ENCODE measurements around the gene IER5L.

DNA sequence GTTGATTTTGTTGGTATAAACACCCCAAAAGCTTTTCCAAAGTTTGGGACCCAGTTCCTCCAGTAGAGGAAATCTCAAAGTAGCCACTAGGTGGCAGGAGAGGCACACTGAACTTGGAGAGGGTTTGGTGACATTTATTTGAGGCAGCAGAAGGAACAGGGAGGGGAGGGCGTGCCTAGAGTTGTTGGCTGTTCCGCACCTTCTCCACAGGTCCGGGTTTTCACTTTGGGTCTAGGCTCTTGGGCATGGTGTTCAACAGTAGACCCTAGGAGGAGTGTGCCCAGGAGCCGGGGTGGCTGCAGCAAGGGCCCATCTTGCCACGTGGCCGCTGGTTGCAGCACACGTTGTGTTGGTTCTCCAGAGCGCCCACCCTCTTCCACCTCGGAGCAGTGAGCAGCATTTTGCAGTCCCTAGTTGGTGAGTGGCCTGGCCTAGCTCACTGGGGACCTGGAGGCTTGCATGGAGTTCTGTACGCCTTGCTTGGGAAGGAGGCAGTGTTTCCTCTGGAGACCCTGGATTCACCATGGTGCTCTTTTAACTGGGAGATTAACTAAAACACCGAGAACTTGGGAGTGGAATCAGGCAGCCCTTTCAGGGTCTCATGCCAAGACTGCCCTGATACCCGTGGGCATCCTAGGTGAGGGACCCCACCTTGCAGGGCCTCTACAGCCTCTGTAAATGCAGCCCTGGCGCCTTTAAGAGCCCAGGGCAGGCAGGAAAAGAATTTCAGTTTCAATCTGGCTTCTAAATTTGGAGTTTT, 38.6 kb downstream of the IER5L start:
- TF ChIP-seq, protein P1, sequence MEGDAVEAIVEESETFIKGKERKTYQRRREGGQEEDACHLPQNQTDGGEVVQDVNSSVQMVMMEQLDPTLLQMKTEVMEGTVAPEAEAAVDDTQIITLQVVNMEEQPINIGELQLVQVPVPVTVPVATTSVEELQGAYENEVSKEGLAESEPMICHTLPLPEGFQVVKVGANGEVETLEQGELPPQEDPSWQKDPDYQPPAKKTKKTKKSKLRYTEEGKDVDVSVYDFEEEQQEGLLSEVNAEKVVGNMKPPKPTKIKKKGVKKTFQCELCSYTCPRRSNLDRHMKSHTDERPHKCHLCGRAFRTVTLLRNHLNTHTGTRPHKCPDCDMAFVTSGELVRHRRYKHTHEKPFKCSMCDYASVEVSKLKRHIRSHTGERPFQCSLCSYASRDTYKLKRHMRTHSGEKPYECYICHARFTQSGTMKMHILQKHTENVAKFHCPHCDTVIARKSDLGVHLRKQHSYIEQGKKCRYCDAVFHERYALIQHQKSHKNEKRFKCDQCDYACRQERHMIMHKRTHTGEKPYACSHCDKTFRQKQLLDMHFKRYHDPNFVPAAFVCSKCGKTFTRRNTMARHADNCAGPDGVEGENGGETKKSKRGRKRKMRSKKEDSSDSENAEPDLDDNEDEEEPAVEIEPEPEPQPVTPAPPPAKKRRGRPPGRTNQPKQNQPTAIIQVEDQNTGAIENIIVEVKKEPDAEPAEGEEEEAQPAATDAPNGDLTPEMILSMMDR (IDR thresholded peaks at IDR 0.05; ENCODE audit: low read length): peak; percentile 90
- TF ChIP-seq EZH2 (optimal IDR thresholded peaks at IDR 0.05; ENCODE audit: low read depth, low read length) (no peak), EZH2phosphoT487 (IDR thresholded peaks at IDR 0.05; ENCODE audit: low read length) (no peak)

Measured in MM.1S (cell line).